Measurements from ENCODE around the gene TIMMDC1. TPM values are rescaled to one million over a fixed set of nuclear protein-coding genes. Genes with fewer than 3 reads are reported as not detected.
"Not testable (repeated sequence)": the region's sequence is repeated elsewhere in the genome, so short reads cannot be mapped to it uniquely, and the experiment has no call there.

TIMMDC1 gene
- total and polyA plus RNA-seq, 7 donors = 98.8 to 311 (median 183) TPM

- intact Hi-C loops (cut with DNase I) = no loop called here
- H3K4me1 ChIP-seq = no peaks in the 10 kb centered on the region
- no peaks in the 10 kb centered on the region for H3K36me3 ChIP-seq (ENCODE audit: insufficient read depth in 1 of 2, low read depth in 1 of 2)
- no peak overlapping the region for H3K4me3 ChIP-seq
- no peak for TF ChIP-seq CTCF (IDR thresholded peaks at IDR 0.05)
- H3K27me3 ChIP-seq (ENCODE audit: insufficient read depth in 3 of 3, low read length in 2 of 3) = no peaks in the 10 kb centered on the region
- peak in 2 of 4 donors; percentile 24 to 85 for ATAC-seq
- no peak for DNase-seq
- H3K9me3 ChIP-seq = no peaks in the 10 kb centered on the region
- no peak overlapping the region for H3K27ac ChIP-seq
- 46 to 60% (median 49%) methylated on average over 6 of the region's 6 CpGs for WGBS, 3 donors
These were observed 64.1 kb downstream of the TIMMDC1 start for GRCh38 chr3:119562307-119562961.

GRCh38 chr3:119563334-119563733 lies 65.0 kb downstream of the TIMMDC1 start:
- H3K9me3 ChIP-seq; H3K4me3 ChIP-seq; DNase-seq; ATAC-seq; intact Hi-C loops (cut with DNase I); H3K27me3 ChIP-seq (ENCODE audit: insufficient read depth in 3 of 3, low read length in 2 of 3); H3K27ac ChIP-seq; H3K4me1 ChIP-seq; H3K36me3 ChIP-seq (ENCODE audit: insufficient read depth in 1 of 2, low read depth in 1 of 2): not testable (repeated sequence)
- 88 to 94% (median 91%) methylated on average over 2 of the region's 2 CpGs for WGBS, 3 donors

GRCh38 chr3:119569156-119569555 lies 70.8 kb downstream of the TIMMDC1 start:
- WGBS, 3 donors = 85 to 94% (median 87%) methylated on average over 4 of the region's 4 CpGs
- Histone ChIP-seq H3K27ac (no peak overlapping the region), H3K9me3 (no peaks in the 10 kb centered on the region), H3K36me3 (ENCODE audit: insufficient read depth in 1 of 2, low read depth in 1 of 2) (no peaks in the 10 kb centered on the region), H3K27me3 (ENCODE audit: insufficient read depth in 3 of 3, low read length in 2 of 3) (no peaks in the 10 kb centered on the region), H3K4me3 (no peak overlapping the region), H3K4me1 (no peaks in the 10 kb centered on the region)
- TF ChIP-seq CTCF (IDR thresholded peaks at IDR 0.05) = no peak
- no peak for DNase-seq
- intact Hi-C loops (cut with DNase I) = no loop called here
- ATAC-seq = no peak

- Histone ChIP-seq H3K27ac (no peak overlapping the region), H3K4me1 (no peaks in the 10 kb centered on the region), H3K27me3 (ENCODE audit: insufficient read depth in 3 of 3, low read length in 2 of 3) (no peaks in the 10 kb centered on the region), H3K9me3 (no peaks in the 10 kb centered on the region), H3K4me3 (no peak overlapping the region), H3K36me3 (ENCODE audit: insufficient read depth in 1 of 2, low read depth in 1 of 2) (no peaks in the 10 kb centered on the region)
- DNase-seq (no peak), ATAC-seq (peak in 1 of 4 donors; percentile 8)
- intact Hi-C loops (cut with DNase I) = no loop called here
- WGBS, 3 donors = 79 to 87% (median 80%) methylated on average over 5 of the region's 5 CpGs
- no peak for TF ChIP-seq CTCF (IDR thresholded peaks at IDR 0.05)
These were observed 71.9 kb downstream of the TIMMDC1 start for GRCh38 chr3:119570229-119570628.

- Histone ChIP-seq H3K27me3 (ENCODE audit: insufficient read depth in 3 of 3, low read length in 2 of 3) (no peaks in the 10 kb centered on the region), H3K27ac (no peak overlapping the region), H3K4me3 (no peak overlapping the region), H3K36me3 (ENCODE audit: insufficient read depth in 1 of 2, low read depth in 1 of 2) (no peaks in the 10 kb centered on the region), H3K9me3 (no peaks in the 10 kb centered on the region), H3K4me1 (no peaks in the 10 kb centered on the region)
- DNase-seq = no peak
- WGBS, 3 donors = 77 to 86% (median 86%) methylated on average over 1 of the region's 1 CpG
- ATAC-seq = peak in 1 of 4 donors; percentile 56
- intact Hi-C loops (cut with DNase I) = no loop called here
- TF ChIP-seq CTCF (IDR thresholded peaks at IDR 0.05) = no peak
These were observed 72.9 kb downstream of the TIMMDC1 start for GRCh38 chr3:119571230-119571629.

All from psoas muscle (tissue), 8 donors.